ENCODE data around the gene TRAK1.

TRAK1 gene

GRCh38 chr3:42130007-42130328 lies 38.8 kb downstream of the TRAK1 start:
- no peak for DNase-seq (ENCODE audit: low read depth)
- no peak for TF ChIP-seq CTCF (IDR thresholded peaks at IDR 0.05; ENCODE audit: control insufficient read depth, insufficient read depth, low read depth, low read length, missing control alignments)
- no peak overlapping the region for H3K4me3 ChIP-seq (ENCODE audit: control insufficient read depth, low read depth, low read length)

- DNase-seq (ENCODE audit: low read depth) = no peak
- no peak for TF ChIP-seq CTCF (IDR thresholded peaks at IDR 0.05; ENCODE audit: control insufficient read depth, insufficient read depth, low read depth, low read length, missing control alignments)
- H3K4me3 ChIP-seq (ENCODE audit: control insufficient read depth, low read depth, low read length) = no peak overlapping the region
Measured at GRCh38 chr3:42130329-42131070, 39.3 kb downstream of the TRAK1 start.

GRCh38 chr3:42133500-42134298 lies 42.5 kb downstream of the TRAK1 start:
- no peak for TF ChIP-seq CTCF (IDR thresholded peaks at IDR 0.05; ENCODE audit: control insufficient read depth, insufficient read depth, low read depth, low read length, missing control alignments)
- no peak for DNase-seq (ENCODE audit: low read depth)
- no peak overlapping the region for H3K4me3 ChIP-seq (ENCODE audit: control insufficient read depth, low read depth, low read length)

GRCh38 chr3:42134867-42135464 lies 43.8 kb downstream of the TRAK1 start:
- no peak overlapping the region for H3K4me3 ChIP-seq (ENCODE audit: control insufficient read depth, low read depth, low read length)
- no peak for TF ChIP-seq CTCF (IDR thresholded peaks at IDR 0.05; ENCODE audit: control insufficient read depth, insufficient read depth, low read depth, low read length, missing control alignments)
- DNase-seq (ENCODE audit: low read depth) = no peak

GRCh38 chr3:42139621-42140453 lies 48.7 kb downstream of the TRAK1 start:
- no peak for DNase-seq (ENCODE audit: low read depth)
- no peak overlapping the region for H3K4me3 ChIP-seq (ENCODE audit: control insufficient read depth, low read depth, low read length)
- no peak for TF ChIP-seq CTCF (IDR thresholded peaks at IDR 0.05; ENCODE audit: control insufficient read depth, insufficient read depth, low read depth, low read length, missing control alignments)

GRCh38 chr3:42140665-42141203 lies 49.6 kb downstream of the TRAK1 start:
- no peak for DNase-seq (ENCODE audit: low read depth)
- TF ChIP-seq CTCF (IDR thresholded peaks at IDR 0.05; ENCODE audit: control insufficient read depth, insufficient read depth, low read depth, low read length, missing control alignments) = no peak
- no peak overlapping the region for H3K4me3 ChIP-seq (ENCODE audit: control insufficient read depth, low read depth, low read length)
